SKM-1 treated with dmso at 0.1 percent for 144 hours (cell line): ENCODE data around the gene S100A4.

Experiments used
- DNase-seq: peaks from one replicate; lab custom pipeline; 2025; ENCODE audit not compliant: unreplicated experiment; lab: John Stamatoyannopoulos, UW

Gene S100A4

DNA sequence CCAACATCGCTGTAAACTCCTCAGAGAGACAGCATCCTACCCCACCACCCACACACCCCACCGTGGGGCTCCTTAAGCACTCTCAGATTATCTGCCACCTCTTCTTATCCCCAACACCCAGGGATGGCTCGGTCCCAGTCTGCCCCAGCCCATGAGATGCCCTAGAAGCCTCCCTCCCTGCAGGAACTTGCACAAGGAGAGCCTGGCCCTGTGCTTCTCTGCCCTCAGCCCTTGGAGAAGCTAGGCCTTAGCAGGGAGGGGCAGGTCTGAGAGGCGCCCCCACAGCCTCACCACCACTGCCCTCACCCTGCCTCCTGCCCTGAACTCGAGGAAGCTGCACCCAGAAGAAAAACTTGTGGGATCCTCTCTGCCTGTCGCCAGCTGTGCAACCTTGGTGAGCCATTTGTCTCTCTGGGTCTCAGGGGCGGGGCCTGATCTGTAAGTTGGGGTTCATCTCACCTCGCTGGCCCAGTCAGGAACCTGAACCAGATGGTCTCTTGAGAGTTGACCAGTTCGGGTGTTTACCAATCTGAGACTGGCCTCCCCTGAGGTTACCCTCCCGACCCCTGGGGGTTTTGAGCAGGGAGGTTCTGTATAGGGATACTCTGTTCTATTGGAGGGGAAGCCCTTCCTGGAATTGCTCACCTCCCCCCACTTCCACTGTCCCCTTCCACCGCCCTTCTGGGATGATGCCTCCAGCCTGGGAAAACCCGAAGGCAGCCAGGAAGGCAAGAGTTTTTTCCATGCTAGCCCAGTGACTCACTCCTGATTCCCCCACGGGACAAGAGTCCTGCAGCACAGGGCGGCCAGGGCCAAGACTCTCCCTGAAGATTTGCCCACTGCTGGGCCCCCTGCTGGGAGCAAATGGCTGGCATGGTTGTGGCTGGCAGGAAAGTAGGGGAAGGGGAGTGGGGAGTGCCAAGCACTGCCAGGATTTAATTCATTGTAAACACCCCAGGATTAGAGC lies 3.4 kb upstream of the S100A4 start, which contains the start of gene S100A3:
Gene S100A3, minus strand, starts transcription at position 537 of the 967 bp plus-strand sequence. CDS start 773 bp downstream, outside the sequence.
- no peak for DNase-seq

DNA sequence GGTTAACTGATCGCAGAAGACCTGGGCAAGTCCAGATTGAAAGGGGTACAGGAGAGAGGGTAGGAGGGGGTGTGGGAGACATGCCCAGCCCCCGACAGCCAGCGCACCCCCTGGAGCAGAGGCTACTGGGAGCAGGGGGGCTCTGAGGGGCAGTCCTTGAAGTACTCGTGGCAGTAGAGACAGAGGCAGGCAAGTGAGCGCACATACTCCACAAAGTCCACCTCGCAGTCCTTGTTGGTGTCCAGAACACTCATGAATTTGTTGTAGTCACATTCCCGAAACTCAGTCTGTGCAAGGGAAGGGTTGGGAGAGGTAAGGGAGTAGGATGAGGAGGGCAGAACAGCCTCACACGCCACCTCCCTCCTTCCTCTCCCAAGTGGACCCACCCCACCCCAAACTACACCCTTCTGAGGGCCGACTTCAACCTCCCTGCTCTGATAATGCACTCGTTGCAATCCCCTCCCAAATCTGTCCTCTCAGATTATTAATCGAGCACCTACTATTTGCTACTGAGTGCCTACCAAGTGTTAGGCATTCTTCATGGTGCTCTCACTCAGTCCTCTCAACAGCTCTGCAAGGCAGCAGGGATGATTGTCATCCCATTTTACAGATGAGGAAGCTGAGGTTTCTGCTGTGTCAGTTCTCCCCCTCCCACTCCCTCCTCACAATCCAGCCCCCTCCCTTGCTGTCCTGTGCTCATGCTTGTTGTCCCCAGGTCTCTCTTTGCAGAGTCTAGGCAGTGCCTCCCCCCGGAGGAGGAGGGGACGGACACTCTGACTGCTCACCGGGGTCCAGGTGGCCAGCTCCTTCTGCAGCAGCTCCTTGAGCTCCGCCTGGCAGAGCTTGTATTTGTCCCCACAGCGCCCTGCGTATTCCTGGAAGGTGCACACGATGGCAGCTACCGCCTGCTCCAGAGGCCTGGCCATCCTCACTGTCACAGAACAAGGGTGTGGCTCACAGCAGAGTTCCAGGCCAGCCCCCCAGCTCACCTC lies 2.2 kb upstream of the S100A4 start:
- DNase-seq = no peak

DNA sequence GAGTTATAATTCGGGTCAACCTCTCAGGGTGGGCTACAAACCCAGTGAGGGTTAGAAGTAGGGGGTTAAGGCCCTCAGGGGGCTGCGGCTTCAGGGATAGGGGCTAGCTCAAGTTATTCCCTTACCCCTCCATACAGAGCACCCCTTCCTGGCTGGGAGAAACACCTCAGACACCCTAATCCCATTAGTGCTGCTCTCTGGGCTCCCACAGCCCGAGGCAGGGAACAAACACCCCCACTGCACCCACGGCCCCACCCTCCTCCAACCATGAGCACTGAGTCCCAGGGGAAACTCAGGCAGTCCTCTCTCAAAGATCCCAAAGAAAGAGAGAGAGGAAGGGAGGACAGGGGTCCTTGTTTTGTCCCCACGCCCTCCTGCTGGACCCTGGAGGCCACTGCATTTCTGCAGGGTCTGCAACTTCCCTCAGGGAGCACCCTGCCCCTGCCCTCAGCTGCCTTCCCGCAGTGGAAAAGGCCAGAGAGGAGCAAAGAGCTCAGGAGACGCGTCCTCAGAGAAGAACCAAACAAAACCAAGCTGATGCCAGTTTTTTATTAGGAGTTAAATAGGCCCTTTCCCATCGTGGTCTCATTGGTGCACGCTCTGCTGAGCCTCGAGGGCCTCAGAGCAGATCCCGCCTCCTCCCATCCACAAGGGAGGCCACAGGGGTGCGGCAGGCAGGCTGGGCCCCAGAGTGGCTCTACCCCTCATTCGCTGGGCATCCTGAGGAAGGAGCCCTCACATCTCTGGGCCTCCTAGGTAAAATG lies 1.4 kb upstream of the S100A4 start:
- no peak for DNase-seq

DNA sequence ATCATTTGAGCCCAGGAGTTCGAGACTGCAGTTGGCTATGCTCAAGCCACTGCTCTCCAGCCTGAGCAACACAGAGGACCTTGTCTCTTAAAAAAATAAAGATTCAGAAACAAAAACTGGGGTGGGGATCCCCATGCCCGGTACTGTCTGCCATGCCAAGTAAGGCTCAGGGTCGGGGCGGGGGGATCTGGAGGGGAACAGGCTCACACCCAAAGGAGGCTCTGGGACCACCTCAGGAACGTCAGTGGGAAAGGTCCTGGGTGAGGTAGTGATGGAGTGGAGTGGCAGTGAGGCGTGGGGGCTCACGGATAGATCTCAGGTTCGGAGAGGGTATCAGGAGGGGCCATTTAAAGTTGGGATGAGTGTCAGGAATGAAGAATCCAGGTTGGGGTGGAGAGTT lies 765 bp upstream of the S100A4 start:
- no peak for DNase-seq

DNA sequence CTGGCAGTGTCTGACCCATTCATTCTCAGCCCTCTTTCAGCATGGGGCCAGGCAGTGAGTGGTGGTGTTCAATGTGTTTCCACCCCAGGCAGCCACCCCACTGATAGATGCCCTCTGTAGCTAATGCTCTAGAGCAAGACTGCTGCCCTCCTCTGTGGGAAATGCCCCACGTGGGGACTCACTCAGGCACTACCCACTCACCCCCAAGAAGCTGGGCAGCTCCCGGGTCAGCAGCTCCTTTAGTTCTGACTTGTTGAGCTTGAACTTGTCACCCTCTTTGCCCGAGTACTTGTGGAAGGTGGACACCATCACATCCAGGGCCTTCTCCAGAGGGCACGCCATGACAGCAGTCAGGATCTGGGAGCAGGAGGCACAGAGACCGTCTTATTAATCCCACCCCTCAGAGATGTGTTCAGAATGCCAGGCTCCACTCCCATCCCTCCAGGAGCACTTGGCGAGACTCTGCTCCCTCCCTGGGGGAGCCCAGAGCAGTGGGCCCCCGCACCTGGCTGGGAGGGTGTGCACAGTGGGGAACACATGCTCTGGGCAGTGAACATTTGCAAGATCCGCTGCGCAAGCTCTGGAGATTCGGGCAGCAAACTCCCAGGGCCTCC lies 1.0 kb downstream of the S100A4 start:
- DNase-seq = no peak

DNA sequence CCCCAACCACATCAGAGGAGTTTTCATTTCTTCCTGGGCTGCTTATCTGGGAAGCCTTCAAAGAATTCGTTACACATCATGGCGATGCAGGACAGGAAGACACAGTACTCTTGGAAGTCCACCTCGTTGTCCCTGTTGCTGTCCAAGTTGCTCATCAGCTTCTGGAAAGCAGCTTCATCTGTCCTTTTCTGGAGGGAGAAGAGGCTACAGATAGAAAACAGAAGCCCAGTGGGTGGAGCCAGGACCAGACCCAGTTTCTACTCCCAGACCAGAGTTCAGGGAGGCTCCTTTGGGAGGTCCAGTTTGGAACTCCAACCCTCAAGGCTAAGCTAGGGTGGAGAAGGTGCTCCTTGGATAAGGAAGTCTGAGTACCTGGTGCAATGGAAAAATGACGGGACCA lies 1.9 kb downstream of the S100A4 start:
- DNase-seq = no peak

DNA sequence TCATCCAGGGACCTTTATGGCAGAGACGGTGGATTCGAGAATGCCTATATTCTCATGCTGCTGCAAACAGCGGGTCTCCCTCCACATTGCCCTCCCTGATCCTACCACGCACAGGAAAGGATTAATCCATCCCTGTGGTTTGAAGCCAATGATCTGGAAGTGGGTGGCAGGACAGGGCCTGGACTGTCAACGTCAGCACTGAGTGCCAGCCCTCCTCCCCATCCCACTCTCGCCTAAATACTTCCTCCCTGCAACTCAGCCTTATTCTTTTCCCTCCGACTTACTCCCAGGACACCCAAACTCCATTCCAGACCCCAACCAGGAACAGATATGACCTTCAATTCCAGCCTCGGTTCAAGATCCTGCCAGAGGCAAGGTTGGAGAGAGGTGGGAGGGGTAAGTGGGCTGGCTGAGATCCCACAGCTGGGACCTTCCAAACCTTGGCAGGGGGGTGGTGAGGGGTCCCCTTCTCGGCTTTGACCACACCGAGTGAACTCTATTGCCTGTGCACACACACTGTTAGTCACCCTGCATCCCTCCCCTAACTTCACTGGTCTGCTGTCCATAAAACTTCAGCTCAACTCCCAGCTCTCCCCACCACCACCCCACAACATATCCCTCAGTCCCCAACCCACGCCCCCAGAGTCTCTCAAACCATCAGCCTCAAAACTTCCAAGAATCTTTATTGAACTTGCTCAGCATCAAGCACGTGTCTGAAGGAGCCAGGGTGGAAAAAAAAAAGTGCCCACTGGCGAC lies 2.5 kb downstream of the S100A4 start:
- DNase-seq = no peak

DNA sequence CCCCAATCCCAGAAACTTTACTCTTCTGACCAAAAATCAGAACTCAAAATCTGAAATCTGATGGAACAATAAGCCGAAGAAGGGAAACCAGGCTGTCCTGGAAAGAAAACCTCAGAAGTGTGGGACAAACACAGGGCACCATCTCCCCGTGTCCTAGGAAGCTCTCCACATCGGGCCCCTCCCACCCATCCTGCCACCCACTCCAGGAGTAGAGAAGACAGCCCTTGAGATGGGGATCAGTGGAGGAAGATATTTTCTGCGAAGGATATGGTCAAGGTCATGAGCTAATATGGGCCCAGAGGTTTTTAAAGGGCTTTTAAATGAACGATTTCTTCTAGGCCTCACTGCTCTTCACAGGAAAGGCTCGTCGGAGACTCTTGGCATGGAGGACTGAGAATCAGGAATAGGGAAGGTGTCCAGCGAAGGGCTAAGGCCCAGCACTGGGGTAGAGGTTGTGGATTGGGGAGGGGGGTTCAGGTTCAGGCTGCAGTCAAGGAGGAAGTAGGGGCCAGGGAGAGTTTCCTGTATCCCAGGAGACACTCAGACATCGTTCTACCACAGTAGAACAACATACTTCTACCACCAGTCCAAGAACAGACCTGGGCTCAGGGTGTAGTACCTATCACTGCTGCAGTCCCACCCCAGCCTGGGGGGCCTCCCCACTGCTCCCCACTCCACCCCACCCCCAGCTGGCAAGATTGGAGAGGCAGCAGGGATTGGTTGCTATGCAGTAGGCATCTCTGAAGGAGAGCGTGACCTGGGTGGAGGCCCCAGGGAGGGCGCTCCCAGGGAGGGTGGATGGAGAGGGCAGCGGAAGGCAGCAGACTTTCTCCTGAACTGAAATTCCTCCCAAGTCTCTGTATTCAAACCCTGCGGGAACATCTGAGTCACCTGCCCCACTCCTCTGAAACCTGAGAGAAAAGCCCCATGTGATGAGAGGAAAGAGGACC lies 3.7 kb downstream of the S100A4 start:
- DNase-seq = peak; percentile 36

DNA sequence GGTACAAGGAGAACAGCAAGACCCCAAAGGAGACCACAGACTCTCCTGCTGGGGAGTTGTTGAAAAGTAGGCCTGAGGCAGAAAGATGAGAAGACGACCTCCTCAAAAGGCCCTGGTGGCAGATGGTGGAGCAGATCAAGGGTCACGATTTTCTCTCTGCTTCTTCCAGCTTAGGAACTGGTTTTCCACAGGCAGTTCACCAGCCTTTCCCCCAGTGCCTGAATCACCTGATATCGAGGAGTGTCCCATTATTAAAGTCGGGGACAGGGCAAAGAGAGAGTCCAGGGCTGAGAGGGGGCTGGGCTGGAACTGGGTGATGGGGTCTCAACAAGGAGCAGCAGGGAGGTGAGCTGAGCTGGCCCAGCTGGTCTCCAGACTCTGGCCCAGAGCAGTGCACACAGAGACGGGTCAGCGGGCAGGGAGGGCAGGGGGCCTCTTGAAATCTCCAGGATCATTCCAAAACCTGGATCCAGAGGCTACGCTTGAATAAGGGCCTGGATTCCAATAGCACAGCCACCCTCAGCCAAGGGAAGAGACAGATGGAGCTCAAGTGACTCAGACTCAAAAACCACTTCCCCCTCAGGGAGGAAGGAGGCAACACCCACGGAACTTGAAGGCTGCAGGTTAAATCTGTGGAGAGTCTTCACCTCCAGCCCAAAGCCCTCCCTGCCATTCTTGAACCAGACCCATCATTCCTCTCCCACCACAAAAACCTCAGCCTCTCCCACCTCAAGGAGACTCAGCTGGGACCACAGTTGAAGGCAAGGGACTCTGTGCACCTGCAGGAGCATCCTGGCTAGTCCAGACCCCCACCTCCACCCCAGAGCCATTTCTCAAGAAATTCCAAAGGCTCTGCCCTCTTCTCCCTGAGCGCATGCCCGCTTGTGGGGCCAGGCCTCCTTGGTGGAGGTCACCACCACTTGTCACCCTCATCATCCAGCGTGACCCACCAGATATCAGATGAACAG lies 4.9 kb downstream of the S100A4 start, which contains the start of gene S100A5:
Gene S100A5, minus strand, starts transcription at position 541 of the 968 bp plus-strand sequence. CDS start 743 bp downstream, outside the sequence.
- peak; percentile 87 for DNase-seq

DNA sequence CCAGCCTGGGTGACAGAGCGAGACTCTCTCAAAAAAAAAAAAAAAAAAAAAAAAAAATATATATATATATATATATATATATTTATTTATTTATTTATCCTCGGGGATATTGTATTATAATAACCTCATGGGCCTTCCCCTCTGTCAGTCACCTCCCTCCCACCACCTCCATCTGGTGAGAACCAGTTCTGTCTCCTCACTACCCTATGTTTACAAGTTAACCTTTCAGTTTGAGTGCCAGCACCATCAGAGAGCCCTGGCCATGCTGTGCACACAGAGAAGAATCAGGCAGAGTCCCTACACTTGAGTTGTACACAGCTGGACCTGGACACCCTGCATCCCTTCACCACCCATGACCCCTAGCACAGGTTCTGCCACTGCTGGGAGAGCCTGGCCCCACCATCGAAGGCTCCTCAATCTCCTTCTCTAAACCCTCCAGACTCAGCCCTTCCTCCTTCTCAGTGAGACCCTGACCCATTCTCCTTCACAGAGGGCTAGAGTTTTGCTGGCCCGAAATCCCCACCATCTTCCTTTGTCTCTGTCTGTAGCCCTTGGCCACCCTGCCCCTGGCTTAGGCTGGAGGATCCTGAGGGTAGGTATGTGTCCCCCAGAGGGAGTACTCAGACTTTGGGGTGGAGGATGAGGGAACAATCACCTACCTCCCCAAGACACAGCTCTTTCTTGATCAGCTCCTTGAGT lies 6.1 kb downstream of the S100A4 start:
- DNase-seq = no peak

DNA sequence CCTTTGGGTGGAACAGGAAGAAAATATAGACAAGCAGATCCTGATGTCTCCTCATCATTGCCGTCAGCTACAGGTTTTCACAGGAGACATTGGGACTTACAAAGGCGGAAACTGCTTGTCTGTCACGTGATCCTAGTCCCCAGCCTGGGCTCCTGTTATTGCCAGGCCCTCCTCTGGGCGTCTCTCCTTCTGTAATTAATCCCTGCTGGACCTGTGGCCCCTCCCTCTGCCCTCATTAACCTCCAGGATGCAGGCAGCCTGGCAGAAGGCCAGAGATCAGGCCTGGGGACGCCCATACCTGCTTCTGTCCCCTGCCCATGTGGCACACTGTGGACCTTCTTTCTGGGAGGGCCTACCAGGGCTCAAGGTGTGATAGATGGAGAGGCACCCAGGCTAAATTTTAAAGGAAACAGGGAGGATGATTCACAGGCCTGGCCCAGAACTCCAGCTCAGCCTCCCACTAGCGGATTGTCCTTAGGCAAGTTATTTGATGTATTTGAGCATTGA lies 7.2 kb downstream of the S100A4 start:
- DNase-seq = no peak

DNA sequence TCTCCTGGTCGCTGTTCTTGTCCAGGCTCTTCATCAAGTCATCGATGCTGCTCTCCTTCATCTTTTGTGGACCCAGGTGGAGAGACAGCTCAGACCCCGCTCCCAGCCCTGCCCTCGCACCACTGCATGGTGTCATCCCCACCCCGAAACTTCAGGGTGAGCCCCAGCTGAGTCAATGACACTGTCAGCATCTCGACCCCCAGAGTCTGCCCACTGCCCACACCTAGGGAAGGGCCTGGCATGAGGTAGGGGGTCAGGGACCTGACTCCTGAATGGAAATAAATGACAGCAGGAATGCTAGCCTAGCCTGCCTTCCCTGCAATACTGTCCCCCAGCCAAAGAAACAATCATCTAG lies 8.3 kb downstream of the S100A4 start:
- no peak for DNase-seq

DNA sequence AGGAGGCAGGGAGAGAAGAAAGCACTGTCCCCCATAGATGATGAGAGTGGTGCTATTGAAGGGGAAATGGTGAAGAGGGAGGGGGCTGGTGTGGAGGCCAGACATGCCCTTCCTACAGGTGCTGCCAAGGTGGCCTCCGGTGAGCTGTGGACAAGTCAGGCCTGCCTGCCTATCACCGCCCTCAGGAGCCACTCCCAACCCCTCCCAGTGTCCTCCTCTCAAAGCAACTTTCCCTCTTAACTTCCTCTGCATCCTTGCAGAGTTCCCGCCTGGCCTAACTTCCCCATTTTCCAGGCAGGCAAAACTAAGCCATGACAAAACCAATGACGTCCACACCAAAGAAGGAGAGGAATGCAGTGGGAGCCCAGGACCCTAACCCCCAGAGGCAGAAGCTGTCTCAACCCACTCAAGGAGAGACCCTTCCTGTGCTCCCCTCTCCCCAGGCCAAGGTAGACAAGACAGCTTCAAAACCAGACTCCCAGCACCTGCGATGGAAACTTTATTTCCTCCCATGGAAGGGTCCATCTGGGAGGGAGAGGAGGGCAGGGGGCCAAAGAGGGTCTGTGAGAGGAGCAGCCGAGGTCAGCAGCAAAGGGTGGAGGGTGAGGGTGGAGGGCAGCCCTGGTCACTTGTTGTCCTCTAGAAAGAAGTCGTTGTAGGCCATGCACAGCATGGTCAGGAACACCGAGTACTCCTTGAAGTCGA lies 8.8 kb downstream of the S100A4 start:
- DNase-seq = no peak

DNA sequence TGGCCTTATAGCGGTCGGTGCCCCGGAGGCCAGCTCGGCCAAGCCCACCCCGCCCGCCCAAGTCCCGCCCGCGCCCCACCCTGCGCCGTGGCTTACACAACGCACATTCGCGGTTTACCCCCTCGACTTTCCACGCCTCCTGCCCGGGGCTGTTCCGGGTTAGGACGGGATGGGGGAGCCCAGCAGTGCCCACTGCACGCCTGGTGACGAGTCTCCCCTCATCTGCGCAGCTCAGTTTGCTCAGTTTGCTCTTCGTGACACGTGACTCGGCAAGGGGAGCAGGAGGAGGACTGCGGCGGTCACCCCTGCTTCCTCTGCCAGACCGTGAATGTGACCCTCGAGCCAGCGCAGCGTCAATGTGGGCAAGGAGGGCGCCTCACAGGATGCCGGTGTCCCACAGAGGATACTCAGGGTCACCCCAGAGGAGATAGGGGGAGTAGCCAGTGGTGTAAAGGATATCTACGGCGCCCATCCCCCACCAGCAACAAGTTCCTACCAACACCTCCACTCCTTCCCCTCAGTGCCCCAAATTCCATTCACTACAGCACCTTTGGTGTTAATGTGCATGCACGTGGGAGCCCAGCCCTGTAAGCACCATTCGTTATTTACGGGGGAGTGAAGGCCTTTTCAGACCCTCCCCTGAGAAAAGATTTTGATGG lies 9.5 kb downstream of the S100A4 start:
- DNase-seq = peak; percentile 77

DNA sequence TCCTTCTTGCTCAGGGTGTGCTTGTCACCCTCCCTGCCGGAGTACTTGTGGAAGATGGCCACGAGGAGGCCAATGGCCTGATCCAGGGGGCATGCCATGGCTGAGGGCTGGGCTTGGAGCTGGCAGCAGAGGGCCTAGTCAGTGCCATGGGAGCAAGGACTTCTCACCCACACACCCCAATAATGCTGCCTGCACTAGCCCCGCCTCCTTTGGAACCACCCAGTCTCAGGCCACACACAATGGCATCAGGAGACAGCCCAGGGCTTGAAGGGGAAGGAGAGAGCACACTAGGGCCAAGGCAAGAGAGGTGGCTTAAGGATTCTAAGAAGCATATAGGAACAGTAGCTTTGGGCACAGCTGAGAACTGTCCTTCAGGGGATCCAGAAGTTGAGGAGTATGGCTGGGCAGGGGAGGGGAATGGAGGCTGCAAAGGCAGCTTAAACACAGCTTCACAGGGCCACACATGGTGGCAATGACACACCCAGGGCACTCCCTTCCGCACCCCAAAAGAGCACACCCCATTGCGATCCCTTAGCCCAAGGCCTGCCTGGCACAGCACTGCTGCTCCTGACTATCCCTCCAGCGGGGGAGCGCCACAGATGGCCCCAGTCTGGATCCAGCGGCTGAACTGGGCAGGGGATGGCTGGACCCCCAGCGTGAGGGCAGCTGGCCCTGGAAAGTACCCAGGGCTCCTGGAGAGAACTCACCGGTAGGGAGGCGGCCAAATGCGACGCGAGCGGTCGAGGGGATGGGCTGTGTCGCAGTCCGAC lies 10.2 kb downstream of the S100A4 start, which contains the start of gene S100A6:
Gene S100A6, minus strand, starts transcription at position 750 of the 770 bp plus-strand sequence. Its CDS starts 652 bp downstream, at position 98.
- no peak for DNase-seq
